ENCODE measurements around the gene BCLAF3.

Gene BCLAF3

DNA sequence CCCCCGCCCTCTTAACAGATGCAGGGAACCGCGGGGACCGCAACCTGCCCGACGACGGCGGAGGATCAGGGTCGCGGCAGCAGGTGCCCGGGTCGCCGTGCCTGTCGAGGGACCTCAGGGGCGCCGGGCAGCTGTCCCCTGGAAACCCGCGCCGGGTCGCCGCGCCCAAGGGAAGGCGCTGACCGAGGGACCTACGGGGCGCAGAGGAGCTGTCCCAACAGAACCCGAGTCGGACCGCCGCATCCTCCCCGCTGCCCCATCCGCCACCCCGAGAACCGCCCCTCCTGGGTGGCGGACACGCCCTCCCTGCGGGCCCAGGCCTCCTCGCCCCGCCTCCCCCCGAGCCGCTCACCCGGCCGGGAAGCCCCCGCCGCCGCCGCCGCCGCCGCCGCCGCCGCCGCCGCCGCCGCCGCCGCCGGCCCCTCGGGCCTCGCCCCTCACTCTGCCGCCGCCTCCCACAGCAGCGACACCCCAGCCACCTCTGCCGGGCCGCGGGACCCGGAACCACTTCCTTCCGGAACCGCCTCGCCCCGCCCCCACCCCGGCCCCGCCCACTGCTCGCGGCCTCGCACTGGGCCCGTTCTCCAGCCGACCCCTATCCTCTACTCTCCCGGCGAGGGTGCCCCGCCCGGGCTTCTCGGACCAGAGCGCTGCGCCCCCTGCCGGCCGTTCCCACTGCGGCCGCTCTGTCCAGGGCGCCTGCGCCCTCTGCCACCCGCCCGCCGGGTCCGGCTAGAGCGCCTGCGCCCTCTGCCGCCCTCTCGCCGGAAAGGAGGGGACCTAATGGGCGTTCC, at the start of gene BCLAF3:
Gene BCLAF3, minus strand, starts transcription at position 506 of the 794 bp plus-strand sequence. CDS start 20,797 bp downstream, outside the sequence.
- peak; percentile 75 to 77 for DNase-seq (ENCODE audit: low read depth in 2 of 2)

DNA sequence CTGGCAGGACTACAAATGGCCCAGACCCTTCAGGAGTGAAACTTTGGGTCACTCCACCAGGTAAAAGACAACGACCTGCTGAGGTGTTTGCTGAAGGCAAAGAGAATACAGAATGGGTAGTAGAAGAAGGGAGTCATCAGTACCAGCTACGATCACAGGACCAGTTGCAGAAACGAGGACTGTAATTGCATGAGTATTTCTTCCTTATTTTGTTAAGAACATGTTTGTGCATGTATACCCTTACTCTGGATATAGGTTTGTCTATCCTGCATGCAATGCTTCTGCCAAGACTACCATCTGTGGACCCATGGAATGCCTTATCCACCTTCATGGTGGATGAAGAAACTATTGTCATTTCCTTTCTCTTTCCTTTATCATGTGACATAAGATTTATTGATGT, 48.1 kb upstream of the BCLAF3 start:
- DNase-seq (ENCODE audit: low read depth in 2 of 2), result no peak

DNA sequence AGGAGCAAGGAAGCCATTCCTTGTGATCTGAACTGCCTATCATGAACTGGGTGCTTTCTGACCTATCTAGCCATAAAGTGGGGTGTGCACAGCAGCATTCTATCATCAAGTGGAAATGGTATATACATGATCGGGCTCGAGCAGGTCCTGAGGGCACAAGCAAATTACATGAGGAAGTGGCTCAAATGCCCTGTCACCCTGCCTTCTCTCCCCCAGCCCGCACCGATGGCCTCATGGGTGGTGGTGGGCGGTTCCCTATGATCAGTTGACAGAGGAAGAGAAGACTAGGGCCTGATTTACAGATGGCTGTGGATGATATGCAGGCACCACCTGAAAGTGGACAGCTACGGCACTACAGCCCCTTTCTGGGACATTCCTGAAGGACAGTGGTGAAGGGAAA, 46.3 kb upstream of the BCLAF3 start:
- no peak for DNase-seq (ENCODE audit: low read depth in 2 of 2)

DNA sequence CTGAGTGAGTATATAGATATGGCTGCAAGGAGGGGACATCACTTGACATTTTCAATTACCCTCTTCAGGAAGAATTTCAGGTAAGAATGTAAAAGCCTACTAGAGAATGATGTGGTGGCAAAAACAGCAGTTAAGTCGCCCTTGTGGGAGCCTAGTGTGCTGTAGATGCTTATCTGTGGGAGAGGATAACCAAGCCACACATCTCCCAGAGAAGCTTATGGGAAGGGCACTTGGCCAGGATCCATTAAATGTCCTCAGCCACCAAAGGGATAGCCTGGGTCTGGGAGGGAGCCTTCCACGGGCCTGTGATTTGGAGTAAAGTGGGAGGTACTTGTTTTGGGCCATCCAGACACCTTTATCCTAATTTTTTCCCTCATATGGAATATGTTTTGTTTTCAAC, 41.3 kb upstream of the BCLAF3 start:
- DNase-seq (ENCODE audit: low read depth in 2 of 2), result no peak

DNA sequence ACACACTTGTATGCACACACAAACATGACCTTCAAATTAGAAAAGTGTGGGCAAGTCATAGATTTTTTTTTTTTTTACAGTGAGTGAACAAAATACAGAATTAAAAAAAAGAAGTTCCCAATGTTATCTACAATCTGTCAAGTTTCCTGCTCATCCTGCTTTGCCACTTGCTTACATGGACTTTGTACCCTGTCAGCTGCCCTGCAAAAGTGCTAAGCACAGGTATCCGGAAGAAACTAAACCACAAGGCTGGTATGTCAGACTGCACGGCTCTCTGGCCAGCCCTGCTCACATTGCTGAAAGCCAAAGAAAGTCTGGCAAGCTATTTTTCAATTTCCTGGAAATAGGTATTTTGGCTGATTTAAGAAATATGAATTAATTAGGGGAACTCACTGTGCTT, 38.9 kb upstream of the BCLAF3 start:
- no peak for DNase-seq (ENCODE audit: low read depth in 2 of 2)

DNA sequence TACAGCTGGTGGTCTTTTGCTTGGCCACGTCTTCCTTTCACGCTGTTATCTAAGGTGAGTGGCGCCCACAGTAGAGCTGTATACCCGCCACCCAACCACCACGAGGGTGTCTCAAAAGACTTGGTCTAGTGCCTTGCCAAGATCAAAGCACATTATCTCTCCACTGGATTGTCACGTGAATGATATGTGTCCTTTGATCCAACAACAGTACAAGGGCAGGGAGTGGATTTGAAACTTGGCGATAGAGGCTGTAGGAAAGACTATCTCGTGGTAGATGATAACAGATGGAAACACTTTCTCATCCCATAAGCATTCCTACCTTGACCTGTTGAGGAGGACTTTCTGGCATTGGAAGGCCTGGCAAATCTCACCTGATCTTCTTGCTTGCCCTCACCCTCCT, 37.7 kb upstream of the BCLAF3 start:
- no peak for DNase-seq (ENCODE audit: low read depth in 2 of 2)

DNA sequence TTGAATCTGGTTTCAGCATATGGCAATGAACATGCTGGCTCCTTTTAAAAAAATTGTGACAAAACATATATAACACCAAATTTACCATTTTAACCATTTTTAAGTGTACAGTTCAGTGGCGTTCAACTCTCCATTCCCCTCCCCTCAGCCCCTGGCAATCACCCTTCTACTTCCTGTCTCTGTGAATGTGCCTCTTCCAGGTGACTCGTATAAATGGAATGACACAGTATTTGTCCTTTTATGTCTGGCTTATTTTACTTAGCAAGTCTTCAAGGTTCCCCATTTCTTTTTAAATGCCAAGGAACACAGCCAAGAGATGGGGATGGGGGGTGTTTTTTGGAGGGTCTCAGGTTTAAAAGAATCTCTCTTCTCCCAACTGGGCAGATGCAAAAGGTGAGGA, 35.4 kb upstream of the BCLAF3 start:
- DNase-seq (ENCODE audit: low read depth in 2 of 2), result no peak

DNA sequence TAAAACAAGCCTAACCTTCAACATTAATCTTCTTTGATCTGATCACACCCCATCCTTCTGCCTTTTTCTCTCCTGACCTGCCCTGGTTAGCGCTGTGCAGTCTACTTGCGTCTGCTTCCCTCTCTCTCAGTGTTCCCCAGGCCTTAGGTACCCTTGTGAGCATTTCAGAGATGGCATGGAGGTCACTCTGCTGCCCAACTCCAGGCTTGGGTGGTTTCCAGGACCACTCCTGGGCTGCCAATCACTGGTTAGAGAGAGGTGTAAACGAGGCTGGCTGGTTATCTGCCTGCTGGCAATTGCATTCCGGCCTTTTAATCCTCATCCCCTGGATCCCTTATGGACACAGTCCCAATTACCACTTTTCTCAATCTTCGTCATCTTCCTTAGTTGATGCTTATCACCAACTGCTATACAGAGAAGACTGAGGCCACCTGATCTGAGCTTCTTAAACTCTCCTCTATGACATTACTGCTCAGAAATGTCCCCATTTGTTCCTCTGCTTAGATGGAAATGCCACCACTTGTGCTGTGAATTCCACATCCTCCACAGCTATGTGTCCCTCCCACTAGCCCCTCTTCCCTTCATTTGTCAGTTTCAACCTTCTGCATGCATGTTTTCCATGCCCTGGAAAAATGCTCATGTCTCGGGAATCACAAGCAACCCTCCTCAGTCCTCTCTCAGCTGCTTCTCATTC, 29.0 kb upstream of the BCLAF3 start:
- no peak for DNase-seq (ENCODE audit: low read depth in 2 of 2)

DNA sequence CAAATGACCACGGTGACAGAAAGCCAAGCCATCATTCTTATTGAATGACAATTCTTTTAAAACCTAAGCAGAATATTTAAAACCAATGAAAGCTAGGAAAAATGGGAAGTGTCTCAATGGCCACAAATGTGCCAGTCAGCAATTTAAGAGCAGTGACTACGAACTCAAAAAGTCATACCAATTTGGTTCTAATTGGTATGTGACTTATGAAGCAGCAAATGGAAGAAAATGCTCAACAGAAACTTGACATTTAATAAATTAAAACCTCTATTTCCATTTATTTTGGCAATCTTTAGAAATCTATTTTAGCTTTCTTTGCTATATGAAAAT, 25.7 kb upstream of the BCLAF3 start:
- no peak for DNase-seq (ENCODE audit: low read depth in 2 of 2)

DNA sequence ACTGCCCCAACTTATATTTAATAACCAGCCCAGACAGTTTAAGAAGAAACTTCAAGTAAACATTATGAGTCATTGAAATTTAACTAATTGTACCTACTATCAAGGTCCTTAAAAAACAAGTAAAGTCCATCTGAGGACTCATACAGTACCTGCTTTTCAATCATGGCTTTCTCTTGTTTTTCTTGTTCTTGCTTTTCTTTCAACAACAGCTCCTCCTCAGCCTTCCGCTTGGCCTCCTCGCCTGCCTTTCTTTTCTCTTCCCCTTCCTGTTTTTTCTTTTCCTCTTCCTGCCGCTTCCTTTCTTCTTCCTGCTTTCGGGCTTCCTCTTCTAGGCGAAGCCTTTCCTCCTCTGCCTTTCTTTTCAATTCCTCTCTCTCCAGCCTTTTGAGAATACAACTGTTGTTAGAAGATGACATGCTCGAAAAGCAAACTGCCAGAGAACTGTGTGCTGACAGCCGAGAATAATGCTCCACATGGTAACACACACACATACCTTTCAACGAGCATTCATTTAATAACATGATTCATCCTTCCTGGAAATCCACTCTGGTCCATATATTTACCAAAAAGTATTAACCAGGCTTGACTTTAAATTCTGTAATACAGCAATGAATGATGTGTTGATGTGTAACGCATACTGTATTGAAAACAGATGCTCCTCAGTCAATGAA, 25.2 kb upstream of the BCLAF3 start:
- no peak for DNase-seq (ENCODE audit: low read depth in 2 of 2)

DNA sequence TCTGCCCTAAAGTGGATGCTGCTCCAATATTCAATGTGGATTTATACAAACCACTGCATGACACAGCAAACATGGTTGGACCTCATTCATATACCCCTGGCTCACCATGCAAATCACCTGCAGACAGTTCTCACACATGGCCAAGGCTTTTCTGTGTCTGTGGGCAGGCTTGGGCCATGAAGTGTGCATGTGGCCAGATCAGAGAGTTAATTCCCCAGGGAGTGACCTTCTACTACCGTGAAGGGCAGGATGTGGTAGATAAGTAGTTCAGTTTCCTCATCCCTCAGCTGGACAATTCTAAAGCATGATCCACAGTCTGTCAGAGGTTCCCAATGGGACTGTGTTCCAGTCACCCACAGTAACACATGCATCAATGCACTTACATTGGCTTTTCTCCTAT, 24.6 kb upstream of the BCLAF3 start:
- DNase-seq (ENCODE audit: low read depth in 2 of 2), result no peak

DNA sequence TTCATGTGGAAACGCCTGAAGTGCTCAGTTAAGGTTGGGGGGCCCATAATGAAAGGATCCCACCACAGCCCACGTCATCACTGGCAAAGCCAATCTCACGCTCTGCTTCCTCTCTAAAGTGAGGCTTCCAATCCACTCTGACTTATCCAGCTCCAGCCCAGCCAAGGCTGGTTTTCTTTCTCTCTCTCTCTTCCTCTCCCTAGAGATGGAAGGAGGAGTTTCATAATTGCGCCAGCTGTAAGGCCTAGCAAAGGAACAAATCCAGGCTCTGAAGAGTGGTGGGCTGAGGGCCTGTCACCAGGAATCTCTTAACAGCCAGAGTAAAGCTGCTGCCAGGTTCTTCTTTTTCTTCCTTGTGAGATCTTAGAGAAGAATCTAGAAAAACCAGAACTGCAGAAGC, 20.7 kb upstream of the BCLAF3 start:
- DNase-seq (ENCODE audit: low read depth in 2 of 2), result no peak

DNA sequence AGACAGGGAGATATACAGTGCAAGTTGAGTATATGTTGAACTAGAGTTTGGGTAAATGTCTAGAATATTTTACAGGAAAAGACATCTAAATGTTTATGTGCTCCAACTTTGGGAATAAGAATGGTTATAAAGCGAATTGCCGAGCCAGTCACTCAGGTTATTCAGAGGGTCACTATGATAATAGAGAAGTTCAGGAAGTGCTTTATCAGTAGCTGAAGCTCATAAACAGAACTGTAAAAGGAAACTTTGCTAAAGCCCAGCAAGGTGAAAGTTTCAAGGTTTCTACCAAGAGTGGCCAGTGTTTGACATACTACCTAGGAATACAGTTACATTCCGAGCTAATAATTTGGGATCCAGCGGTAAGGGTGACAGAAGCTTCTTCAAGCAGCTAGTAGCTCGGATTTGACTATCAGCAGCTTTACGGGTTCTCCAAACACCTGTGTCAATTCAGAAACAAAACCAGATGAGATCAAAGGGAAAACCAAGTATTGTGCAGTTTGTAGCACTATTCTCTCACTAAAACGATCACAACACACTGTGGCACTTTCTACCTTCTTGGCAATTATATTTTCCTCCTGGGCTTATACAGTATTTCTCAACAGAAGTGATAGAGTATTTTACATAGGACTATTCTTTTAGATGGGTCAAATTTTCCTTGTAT, 17.2 kb upstream of the BCLAF3 start:
- DNase-seq (ENCODE audit: low read depth in 2 of 2), result no peak

DNA sequence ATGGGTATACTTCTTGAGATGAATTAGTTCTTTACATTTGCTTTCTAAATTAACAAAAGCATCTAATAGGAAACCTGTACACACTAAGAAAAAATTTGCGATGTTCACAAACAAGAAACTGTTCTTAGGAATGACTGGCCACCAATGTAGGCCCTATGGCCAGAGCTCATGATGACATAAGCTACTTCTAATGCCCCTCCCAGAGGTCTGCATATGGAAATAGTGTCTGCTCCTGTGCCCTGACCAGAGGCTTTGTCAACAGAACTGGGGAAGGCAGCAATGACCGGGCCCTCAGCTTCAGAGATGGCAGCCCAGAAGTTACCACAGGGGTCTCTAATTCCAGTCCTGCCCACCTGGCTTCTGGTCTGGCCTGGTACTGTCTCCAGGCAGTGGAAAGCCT, 15.0 kb upstream of the BCLAF3 start:
- DNase-seq (ENCODE audit: low read depth in 2 of 2), result no peak

DNA sequence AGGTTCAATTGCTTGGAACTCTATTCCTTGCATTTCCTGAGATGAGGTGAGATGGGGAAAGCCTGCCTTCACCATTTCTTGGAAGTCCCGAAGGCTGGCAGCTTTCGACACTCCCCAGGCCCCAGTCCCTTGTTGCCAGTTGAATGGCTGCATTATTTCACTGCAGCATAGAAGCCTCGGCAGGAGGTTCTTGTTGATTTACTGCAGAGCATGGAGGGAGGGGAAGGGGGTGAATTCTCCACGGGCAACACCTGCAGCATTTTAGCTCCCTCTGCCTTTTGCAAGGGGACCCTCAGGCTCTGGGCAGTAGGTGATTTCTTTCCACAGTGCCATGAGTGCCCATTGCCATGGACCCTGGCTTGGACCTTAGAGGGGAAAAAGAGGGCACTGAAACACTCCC, 10.7 kb upstream of the BCLAF3 start:
- no peak for DNase-seq (ENCODE audit: low read depth in 2 of 2)

DNA sequence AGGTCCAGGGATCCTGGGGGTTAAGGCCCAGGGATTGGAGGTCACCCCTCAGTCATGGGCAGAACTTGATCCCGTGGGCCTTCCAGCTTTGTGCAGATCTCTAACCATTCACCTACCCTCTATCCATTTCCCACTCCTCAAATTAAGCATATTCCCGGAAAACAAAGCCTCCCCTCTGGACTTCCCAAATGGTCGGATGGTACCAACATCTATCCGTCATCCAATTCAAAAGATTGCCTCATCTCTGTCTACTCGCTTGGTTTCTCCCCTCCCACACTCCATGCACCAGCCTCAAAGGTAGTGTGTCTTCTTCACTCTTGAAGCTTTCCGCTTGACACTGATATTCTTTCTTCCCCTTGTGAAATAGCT, 473 bp upstream of the BCLAF3 start:
- DNase-seq (ENCODE audit: low read depth in 2 of 2), result no peak

DNA sequence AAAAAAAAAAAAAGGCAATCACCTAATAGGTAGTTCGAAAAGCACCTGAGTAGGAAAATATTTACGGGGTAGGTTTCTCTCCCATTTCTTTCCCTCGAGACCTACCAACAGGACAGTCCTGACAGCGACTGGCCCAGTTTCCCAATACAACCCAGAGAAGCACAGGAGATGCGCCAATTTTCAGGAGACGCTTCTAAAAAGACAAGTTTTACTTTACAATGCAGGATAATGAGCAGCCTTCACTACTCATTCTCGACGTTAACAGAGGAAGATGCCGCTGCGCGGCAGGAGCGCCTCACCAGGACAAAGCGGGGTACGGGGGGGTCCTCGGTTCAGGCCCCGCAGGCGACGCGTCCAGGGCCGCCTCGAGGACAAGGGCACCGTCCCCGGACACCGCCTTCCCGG, 708 bp downstream of the BCLAF3 start:
- no peak for DNase-seq (ENCODE audit: low read depth in 2 of 2)

DNA sequence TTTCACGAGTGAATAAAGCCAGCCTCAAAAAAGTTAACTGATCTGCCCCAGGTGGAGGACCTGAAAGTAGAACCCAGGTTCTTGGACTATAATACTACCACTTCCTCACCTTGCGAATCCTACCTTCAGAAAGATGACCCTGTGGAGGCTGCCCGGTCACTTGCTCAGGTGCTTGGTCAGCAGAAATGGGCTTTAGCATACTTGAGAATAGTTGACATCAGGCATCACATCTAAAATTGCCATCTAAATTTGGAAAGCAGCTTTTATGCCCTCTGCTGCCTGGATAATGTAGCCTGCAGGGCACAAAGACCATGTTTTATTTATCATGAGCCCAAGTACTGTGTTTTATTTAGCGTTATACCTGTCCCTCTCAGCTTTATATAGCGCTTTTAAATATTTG, 3.0 kb downstream of the BCLAF3 start:
- no peak for DNase-seq (ENCODE audit: low read depth in 2 of 2)

DNA sequence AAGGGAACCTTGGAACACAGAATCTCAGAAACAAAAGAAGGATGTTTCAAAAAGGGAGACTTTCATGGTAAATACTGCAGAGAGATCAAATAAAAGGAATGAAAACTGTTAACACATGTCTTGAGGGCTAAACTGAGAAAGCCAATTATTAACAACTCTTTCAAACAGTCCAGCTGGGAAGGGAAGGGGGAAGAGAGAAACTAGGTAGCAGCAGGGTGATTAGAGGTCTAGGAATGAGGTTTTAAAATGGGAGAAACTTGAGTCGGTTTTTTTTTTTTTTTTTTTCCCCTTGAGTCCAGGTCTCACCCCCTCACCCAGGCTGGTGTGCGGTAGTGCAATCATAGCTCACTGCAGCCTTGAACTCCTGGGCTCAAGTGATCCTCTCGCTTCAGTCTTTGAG, 4.3 kb downstream of the BCLAF3 start:
- no peak for DNase-seq (ENCODE audit: low read depth in 2 of 2)

DNA sequence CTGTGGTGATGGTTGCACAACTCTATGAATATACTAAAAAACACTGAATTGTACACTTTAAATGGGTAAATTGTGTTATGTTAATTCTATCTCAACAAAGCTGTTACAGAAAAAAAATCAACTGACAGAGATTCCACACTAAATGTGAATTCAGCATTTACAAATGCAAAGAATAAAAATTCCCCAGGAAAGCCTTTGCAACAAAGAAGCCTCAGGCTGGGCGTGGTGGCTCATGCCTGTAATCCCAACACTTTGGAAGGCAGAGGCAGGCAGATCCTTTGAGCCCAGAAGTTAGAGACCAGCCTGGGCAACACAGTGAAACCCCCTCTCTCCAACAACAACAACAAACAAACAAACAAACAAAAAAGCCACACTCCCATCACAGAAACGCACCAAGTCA, 8.9 kb downstream of the BCLAF3 start:
- no peak for DNase-seq (ENCODE audit: low read depth in 2 of 2)

DNA sequence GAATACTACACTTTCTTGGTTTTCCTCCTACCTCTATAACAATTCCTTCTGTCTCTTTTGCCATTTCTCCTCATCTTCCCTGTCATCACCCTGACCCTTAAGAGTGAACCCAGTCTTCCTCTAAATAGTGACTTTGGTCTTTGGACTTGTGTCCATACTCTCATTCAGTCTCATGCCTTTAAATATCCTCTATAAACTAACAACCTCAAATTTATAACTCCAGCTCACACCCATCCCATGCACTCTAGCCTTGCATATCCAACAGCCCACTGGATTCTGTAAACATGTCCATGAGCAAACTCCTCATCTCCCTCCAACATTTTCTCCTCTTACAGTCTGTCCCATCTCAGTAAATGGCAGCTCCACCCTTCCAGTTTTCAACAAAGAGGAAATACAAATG, 15.0 kb downstream of the BCLAF3 start:
- no peak for DNase-seq (ENCODE audit: low read depth in 2 of 2)

DNA sequence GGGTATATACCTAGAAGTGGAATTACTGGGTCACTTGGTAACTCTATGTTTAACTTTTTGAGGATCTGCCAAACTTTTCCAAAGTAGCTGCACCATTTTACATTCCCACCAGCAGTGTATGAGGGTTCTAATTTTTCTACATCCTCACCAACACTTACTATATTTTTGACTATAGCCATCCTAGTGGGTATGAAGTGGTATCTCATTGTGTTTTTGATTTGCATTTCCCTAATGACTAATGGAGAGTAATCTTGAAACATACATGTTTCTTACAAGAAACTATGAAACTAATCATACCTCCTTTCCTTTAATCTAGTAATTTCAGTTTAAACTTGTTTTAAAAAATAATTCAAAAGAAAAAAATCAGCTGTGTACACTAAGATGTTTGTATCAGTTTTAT, 17.9 kb downstream of the BCLAF3 start:
- DNase-seq (ENCODE audit: low read depth in 2 of 2), result no peak

DNA sequence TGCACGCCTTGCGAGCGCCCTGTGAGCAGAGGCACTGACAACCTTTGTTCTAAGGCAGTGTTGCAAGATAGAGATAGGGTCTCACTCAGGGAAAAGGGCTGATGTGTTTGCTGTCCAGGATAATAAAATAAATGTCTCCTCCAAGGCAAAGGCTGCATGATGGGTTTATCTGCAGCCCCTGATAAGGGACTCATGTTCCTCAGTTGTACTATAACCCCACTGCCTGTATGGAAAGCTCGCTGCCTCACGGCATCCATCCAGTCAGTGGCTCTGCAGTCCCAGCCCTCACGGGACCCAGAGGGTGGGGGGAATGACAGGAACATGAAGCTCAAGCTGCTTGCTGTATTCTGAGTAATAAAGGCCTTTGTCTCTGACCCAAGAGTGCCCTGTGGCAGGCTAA, 22.6 kb downstream of the BCLAF3 start:
- no peak for DNase-seq (ENCODE audit: low read depth in 2 of 2)

Data from activated CD4-positive, alpha-beta T cell treated with anti-CD3 and anti-CD28 coated beads for 24 hours (primary cell).